Dermis microvascular lymphatic vessel endothelial cell (primary cell): Measurements from ENCODE around the gene POLD3. TPM values are rescaled to one million over a fixed set of nuclear protein-coding genes. Genes with fewer than 3 reads are reported as not detected.
A peak's percentile ranks its signal among the peaks of the same experiment; 100 is the strongest.

Experiments used
- DNase-seq, 2 donors: peaks; one replicate each; pipeline versions ENCODE4 v3.0.0 to v3.0.0-alpha.2; 2010; ENCODE audit warnings: low read depth in 2 of 2
- total RNA-seq: library from RNA; depleted of rRNA; stranded (reverse); fragments of >200 nt; gene quantifications from 2 replicates; pipeline ENCODE4 v1.2.1, GENCODE V29; 2014

The POLD3 gene
- total RNA-seq, 1 donor from 2014 or later = 9.1 TPM

DNA sequence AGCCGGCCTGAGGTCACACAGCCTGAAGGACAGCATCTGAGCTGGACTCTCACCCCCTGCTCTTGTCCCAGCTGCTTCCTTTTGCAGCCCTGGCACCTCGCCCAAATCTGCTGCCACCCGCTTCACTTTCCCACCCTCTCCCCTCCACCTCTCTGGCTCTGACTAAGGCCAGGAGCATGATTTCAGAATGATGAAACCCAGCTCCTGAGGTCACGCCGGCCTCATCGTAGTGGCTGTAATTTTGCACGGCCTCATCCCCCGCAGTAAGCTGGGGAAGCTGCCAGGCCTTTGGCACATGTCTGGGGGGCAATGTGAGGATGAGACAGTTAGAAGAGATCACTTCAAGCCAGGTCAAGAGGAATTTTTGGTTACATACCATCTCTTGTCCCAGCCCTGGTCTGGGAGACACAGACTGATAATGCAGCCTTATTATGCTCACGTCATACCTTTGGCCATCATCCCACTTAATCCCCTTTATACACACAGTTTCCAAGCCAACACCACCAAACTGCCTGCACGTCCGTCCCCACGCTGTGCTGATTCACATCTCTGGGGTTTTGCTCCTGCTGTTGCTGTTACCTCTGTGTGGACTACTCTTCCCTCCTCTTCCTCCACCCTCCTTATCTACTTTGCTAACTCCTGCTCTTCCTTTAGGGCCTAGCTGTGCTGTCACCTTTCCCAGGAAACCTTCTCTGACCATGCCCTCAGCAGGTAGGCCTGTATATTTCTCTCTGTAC is 80.7 kb downstream of the POLD3 start:
- peak; percentile 82 to 85 for DNase-seq

DNA sequence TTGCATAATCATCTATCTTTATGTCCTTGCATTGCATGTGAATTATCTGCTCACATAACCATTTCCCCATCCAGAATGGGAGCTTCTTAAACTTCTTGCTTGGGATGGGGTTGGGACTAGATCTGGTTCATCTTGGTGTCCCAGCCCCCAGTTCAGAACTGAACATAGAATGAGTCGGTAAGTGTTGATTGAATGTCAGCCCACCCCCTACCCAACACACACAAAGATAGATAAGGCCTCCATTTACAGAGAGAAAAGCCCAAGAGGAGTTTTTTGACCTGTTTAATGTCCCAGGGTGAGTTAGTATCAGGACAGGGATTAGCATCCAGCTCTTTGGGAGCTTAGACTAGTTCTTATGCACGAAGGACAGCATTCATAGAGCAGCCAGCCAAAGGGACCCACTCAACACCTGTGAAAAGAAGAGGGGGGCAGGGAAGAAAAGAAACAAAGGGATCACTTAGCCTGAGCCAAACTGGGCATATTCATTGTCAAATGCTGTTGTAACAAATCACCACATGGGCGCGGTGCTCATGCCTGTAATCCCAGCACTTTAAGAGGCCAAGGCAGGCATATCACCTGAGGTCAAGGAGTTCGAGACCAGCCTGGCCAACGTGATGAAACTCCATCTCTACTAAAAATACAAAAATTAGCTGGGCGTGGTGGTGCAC is 81.4 kb downstream of the POLD3 start:
- no peak for DNase-seq

GRCh38 chr11:74675761-74676160 is 83.4 kb downstream of the POLD3 start:
- DNase-seq = no peak

DNA sequence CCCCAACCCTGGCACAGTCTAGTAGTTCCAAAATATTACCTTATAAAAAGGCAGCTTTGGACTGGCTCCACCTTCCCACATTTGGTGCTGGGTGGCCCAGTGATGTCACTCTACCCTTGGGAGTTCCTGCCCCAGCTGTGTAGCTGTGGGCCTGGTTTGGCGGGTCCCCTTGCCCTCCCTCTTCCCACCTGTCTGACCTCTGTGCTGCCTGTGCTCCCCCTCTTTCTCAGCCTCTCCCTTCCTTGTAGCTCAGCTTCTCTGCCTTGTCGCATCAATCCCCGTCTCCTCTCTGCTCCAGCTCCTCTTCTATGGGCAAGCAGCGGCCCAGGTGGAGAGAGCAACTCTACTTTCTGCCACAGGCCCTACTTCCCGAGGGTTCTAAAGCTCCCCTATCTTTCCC is 84.2 kb downstream of the POLD3 start:
- no peak for DNase-seq

GRCh38 chr11:74677131-74677530 is 84.7 kb downstream of the POLD3 start:
- no peak for DNase-seq

- no peak for DNase-seq
Measured at GRCh38 chr11:74678041-74678440, 85.7 kb downstream of the POLD3 start.

DNA sequence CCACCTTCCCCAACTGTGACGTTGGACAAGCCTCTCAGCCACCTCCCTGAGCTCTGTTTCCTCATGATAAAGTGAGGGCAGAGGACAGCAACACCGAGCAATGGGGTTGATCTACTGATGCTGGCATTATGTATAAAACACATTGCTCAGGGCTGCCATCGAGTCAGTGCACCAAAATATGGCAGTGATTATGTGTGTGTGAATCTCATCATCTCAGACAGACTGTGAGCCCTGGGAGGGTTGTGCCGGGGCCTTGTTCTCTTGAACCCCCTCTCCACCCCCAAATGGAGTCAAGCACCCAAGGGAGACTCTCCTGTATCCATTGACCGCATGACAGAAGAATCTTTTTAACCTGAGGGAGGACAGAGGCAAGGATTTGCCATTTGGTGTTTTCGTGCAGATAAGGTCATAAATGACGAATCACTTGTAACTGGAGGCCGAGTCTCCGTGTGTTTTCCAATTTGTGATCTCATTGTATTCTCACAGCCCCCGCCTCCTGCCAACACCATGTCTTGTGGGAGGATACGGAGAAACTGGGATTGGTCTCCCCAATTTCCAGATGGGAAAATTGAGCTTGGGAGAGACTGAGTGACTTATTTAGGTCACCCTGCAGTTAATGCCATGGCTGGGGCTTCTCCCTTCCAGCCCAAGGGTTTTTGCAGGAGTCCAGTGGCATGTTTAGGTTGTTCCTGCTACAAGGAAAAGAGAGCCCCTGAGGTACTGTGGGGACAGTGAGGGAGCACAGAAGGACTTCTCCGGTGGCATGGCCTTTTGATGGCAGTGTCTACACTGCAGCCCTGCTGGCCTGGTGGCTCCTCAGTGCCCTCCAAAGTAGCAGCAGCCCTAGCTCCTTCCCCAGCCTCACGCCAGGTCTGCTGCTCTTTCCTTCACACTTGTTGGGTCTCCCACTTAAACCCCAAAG is 86.5 kb downstream of the POLD3 start:
- no peak for DNase-seq

DNA sequence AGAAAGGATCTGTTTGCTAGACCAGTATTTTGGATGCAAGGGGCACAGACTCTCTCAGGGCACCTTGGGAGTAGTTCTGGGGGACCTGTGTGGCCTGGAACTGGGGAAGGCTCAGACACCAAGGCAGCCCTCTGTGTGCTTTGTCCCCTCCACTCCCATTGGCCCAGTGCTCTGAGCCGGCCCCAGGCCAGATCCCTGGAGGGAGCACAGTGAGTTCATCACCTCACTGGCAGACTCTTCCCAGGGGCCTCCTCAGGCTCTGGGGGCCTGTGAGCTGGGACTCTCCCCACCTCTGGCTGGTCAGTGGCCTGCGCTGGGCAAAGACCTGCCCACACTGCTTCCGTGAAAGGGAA is 87.1 kb downstream of the POLD3 start:
- no peak for DNase-seq

DNA sequence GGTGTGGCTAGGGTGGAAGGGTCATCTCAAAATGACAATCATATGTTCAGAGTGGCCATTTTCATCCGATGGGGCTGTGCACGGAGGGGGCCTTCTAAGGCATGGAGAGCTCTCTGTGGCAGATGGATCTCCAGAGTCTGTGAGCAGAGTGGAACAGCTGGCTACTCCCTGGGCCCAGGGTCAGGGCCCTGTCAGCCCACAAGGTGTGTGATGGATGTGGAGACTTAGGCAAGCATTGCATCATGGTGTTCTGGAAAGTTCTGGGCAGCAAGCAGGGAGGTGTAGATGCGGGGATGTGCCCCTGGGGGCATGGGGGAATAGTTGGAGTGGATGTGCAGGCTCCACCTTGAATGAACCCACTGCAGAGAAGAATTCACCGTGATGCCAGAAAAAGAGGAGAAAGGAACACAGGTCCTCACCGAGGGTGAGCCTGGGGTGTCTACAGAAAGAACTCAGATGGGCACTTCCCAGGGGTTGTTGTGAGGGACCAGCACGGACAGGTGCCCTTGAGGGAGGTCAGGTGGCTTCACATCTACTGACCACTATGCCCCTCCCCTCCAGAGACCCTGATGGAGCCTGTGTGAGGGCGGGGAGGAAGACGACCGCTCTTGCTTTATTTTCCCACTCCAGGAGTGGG is 87.8 kb downstream of the POLD3 start:
- DNase-seq = no peak

DNA sequence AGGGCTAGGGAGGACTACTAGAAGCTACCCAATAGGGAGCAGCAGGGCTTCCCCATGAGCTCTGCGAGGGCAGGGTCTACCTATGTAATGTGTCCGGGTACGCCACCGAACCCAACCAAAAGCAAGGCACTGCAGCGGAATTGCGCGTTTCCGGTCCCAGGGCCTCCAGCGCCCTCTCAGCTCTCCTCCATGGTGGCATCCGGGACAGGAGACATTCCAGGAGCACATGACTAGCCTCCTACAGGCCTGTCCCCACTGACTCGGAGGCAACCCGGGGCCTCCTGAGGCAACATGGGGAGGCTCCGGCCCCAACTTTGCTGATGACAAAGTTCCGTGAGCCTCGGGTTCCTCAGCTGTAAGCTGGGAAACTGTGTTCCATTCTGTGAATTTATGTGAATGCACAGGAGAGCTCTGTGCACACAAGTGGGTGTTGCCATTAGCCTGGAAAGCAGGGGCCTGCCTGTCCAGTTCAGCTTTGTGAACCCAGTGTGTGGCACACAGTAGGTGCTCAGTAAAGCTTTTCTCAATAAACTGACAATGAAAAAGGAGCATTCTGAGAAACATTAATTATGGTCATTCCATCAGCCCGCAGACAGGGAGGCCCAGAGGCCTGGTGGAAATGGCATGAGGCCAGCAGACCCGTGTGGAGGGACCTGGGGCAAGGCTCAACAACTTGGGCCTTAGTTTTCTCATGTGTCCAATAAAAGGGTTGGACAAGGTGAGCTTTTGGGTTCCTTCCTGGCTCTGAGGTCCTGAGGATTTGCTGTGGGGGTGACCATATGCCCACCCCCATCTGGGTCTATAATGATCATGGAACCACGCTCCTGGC is 88.5 kb downstream of the POLD3 start:
- no peak for DNase-seq

- DNase-seq = no peak
Measured at GRCh38 chr11:74681686-74682651, 89.6 kb downstream of the POLD3 start.

DNA sequence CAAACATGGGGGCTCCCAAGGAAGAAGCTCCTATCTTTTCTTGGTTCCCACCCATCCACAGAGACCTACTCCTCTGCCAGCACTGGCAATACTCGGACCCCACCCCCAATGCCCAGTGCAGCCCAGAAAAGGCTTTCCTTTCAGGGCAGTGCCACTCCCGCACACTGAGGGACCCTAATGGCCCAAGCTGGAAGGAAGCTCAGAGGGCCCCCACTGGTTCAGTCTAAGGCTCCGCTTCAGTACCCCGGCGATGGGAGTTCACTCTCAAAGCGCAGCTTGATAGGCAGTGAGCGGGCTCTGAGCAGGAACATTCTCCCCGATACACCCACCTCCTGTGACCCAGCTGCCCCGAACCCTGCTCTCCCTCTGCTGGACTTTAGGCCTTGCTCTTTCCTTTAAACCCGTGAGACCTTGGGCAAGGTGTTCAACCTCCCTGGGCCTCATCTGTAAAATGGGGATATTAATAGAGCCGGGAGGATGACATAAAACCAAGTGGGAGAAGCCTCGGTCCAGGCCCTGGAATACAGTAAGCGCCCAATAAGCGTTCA is 90.4 kb downstream of the POLD3 start:
- no peak for DNase-seq

- peak in 1 of 2 donors; percentile 34 for DNase-seq
Measured at GRCh38 chr11:74683279-74683871, 91.0 kb downstream of the POLD3 start.

- no peak for DNase-seq
Measured at GRCh38 chr11:74683941-74684481, 91.6 kb downstream of the POLD3 start.

DNA sequence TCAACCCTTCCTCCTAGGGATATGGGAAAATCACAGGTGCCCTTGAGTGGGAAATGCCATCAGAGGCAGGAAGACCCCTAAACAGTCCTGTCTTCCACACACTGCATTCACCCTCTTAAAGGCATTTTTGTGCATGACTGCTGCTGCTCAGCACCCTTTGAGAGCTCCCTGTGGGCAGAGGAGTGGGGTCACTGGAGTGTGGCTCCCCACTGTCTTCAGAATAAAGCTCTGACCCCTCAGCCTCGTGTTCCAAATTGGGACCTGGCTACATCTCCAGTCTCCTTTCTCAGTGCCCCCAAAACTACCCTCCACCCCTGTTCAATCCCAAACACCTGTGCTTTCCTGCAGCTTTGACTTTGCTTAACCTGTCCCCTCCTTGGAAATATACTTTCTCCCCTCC is 92.3 kb downstream of the POLD3 start:
- no peak for DNase-seq

DNA sequence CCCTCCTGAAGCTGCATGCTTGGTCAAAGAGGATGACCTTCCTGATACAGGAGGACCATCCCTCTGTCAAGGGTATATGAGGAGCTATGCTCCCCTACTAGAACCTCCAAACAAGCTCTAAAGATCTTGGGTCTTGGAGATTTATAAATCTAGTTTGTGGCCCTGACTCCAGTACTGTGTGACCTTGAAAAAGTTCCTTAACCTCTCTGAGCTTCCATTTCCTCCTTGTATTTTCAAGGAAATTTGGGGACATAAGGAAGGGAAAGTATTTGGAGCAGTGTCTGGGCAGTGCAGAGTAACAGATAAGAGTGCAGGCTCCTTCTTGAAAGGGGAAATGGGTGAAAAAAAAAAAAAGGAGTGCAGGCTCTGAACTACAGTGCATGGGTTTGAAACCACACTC is 93.0 kb downstream of the POLD3 start:
- DNase-seq = no peak

DNA sequence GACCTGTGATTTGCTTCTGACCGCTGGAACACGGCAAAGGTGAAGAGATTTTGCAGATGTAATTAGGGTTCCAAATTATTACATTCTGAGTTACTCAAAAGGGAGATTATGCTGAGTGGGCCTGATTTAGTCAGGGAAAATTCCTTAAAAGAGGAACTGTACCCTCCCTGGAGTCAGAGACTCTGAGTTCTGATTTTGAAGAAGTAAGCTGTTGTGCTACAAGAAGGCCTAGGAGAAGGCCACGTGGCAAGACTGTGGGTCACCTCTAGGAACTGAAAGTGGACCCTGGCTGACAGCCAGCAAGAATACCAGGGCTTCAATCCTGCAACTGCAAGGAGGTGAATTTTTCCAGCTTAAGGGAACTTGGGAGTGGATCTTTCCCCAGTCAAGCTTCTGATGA is 93.5 kb downstream of the POLD3 start:
- DNase-seq = no peak

- no peak for DNase-seq
Measured at GRCh38 chr11:74686792-74687191, 94.4 kb downstream of the POLD3 start.
